Glomerular visceral epithelial cell (primary cell): Measurements from ENCODE around the gene CSH2.
"Not testable (repeated sequence)": the region's sequence is repeated elsewhere in the genome, so short reads cannot be mapped to it uniquely, and the experiment has no call there.

Experiments used
- DNase-seq: peaks from one replicate; pipeline ENCODE4 v3.0.0-alpha.2; 2016; ENCODE audit errors: extremely low spot score

CSH2 gene

DNA sequence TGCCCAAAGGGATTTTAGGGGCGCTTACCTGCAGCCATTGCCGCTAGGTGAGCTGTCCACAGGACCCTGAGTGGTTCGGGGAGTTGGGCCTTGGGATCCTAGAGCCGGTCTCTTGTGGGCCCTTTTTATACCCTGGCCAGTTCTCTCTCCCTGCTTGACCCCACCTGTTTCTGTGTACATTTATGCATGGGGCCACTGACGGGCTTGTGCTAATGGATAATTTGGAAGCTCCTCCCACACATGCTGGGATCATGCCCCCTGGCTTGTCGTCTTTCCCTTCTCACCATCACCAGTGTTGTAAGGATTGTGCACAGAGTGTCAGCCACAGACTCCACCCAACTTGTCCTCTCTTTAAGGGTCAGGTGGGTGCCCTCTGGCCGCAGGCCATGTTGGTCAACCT is at the start of gene CSH2:
Gene CSH2 (minus strand): TSS at position 101 of the 400 bp plus-strand sequence. CDS start 63 bp downstream, at position 38.
- DNase-seq = not testable (repeated sequence)

DNA sequence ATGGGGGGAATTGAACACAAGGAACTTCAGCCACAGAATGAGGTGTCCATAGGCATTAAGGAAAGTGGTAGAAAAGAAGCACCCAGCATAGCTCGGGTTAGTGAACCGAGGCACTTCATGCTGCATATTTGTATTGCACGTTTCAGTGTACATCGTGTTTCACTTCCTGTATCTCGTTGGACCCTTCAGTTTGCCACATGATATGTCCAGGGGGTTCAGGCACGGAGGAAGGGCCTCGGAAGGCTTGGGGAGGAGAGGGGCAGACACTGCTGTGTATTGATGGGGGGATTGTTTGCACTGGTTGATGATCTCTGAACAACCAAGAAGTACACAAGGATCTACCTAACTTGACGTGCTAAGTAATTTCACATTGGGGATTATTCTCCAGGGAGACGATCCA is 48.9 kb upstream of the CSH2 start:
- DNase-seq = not testable (repeated sequence)

DNA sequence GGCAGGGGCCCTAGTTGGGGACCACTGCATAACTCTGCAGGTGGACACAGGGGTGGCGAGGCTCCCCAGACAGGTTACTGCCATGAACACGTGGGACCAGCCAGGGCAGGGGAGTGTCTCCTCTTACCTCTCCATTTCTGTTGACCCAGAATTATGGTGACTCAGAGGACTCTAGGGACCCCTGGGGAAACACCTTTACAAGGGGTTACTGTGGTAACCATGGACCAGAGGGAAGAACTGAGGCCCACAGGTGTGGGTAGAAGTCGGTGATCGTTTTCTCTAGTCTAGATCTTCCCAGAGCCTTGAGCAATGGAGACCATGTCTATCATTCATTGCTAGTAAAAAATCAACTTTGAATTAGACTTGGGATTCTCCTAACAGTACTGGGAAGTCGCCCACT is 47.3 kb upstream of the CSH2 start:
- not testable (repeated sequence) for DNase-seq

DNA sequence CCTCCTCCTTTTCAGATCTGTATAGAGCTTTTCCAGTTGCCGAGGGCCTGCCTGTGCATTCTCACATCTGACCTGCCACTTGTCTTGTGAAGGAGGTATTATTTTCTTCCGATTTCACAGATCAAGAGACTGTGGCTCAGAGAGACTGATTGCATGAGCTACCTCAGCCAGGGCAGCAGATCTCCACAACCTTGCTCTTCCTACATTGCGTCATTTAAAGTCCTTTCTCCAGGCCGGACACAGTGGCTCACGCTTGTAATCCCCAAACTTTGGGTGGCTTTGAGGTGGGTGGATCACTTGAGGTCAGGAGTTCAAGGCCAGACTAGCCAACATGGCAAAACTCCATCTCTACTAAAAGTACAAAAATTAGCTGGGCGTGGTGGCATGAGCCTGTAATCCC is 46.6 kb upstream of the CSH2 start:
- not testable (repeated sequence) for DNase-seq

DNA sequence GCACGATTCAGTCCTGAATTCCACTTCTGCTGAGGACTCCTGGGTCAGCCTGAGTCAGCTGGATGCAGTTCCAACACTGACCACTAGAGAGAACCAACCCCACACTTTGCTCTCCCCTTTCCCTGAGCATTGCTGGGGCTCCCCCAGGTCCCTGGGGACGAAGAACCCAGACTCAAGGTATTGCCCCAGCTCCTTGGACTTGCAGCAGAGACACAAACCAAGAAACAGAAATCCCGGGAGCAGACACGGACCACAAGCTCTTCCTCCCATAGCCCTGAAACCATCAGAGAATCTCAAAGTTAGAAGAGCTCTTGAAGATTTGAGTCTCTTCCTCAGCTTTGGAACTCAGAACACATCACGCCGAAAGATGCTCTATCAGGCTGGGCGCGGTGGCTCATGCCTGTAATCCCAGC is 45.8 kb upstream of the CSH2 start:
- DNase-seq = peak; percentile 56

DNA sequence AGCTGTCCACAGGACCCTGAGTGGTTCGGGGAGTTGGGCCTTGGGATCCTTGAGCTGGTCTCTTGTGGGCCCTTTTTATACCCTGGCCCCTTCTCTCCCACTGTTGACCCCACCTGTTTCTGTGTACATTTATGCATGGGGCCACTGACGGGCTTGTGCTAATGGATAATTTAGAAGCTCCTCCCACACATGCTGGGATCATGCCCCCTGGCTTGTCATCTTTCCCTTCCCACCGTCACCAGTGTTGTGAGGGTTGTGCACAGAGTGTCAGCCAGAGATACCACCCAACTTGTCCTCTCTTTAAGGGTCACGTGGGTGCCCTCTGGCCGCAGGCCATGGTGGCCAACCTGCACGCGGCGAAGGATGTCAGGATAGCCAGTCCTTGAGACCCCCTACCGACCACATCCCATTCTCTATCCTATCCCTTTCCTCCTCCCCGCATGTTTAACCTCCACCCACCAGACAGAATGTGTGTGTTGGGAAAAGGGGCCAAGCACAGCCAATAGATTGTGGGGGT is 45.4 kb upstream of the CSH2 start, which contains the start of gene GH1:
Gene GH1 (minus strand): TSS at position 51 of the 517 bp plus-strand sequence. CDS start 63 bp downstream, outside the sequence.
- not testable (repeated sequence) for DNase-seq

DNA sequence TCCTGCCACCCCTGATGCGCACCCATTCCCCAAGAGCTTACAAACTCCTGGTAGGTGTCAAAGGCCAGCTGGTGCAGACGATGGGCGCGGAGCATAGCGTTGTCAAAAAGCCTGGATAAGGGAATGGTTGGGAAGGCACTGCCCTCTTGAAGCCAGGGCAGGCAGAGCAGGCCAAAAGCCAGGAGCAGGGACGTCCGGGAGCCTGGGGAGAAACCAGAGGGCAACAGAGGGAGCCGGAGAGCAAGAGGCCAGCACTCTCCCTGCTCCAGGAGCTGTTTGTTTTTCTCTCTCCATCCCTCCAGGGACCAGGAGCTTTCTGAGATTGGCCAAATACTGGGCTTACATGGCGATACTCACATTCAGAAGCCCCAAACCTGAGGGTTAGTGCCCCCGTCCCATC is 44.8 kb upstream of the CSH2 start:
- no peak for DNase-seq

DNA sequence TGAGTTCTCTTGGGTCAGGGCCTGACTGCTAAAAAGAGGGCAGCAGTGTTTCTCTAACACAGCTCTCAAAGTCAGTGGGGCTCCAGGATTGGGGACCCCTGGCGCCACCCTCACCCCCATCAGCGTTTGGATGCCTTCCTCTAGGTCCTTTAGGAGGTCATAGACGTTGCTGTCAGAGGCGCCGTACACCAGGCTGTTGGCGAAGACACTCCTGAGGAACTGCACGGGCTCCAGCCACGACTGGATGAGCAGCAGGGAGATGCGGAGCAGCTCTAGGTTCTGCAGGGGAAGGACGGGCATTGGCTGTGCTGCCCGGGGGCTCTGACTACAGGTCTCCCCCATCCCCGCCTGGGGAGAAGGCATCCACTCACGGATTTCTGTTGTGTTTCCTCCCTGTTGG is 44.2 kb upstream of the CSH2 start:
- DNase-seq = no peak

DNA sequence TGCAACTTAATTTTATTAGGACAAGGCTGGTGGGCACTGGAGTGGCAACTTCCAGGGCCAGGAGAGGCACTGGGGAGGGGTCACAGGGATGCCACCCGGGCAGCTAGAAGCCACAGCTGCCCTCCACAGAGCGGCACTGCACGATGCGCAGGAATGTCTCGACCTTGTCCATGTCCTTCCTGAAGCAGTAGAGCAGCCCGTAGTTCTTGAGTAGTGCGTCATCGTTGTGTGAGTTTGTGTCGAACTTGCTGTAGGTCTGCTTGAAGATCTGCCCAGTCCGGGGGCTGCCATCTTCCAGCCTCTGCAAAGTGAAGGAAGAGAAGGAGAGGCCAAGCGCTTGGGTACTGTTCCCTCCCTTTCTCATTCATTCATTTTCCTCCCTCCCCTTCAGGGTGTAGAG is 43.7 kb upstream of the CSH2 start:
- DNase-seq = not testable (repeated sequence)

DNA sequence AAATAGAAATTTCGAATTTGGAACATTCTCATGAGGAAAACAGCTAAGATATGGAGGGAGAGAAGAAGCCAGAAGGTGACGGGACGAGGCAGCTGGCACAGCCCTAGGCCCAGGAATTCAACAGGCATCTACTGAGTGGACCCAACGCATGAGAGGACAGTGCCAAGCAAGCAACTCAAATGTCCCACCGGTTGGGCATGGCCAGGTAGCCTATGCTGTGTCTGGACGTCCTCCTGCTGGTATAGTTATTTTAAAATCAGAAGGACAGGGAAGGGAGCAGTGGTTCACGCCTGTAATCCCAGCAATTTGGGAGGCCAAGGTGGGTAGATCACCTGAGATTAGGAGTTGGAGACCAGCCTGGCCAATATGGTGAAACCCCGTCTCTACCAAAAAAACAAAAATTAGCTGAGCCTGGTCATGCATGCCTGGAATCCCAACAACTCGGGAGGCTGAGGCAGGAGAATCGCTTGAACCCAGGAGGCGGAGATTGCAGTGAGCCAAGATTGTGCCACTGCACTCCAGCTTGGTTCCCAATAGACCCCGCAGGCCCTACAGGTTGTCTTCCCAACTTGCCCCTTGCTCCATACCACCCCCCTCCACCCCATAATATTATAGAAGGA is 43.2 kb upstream of the CSH2 start:
- no peak for DNase-seq

DNA sequence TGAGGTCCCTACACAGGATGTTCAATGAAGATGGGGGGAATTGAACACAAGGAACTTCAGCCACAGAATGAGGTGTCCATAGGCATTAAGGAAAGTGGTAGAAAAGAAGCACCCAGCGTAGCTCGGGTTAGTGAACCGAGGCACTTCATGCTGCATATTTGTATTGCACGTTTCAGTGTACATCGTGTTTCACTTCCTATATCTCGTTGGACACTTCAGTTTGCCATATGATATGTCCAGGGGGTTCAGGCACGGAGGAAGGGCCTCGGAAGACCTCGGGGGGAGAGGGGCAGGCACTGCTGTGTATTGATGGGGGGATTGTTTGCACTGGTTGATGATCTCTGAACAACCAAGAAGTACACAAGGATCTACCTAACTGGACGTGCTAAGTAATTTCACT is 42.3 kb upstream of the CSH2 start:
- not testable (repeated sequence) for DNase-seq

DNA sequence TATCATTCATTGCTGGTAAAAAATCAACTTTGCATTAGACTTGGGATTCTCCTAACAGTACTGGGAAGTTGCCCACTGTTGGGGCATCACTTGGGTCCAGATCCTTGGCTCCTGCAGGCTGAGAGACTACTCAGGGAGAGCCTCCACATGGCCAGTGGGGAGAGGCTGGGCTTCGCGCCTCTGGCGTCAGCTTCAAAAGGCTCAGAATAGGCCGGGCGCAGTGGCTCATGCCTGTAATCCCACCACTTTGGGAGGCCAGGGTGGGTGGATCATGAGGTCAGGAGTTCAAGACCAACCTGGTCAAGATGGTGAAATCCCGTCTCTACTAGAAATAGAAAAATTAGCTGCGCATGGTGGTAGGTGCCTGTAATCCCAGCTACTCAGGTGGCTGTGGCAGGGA is 41.0 kb upstream of the CSH2 start:
- DNase-seq = no peak

DNA sequence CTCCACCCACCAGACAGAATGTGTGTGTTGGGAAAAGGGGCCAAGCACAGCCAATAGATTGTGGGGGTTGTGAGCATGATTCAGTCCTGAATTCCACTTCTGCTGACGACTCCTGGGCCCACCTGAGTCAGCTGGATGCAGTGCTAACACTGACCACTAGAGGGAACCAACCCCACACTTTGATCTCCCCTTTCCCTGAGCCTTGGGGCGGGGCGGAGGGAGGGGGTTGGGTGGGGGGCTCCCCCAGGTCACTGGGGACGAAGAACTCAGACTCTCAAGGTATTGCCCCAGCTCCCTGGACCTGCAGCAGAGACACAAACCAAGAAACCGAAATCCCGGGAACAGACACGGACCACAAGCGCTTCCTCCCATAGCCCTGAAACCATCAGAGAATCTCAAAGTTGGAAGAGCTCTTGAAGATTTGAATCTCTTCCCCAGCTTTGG is 38.2 kb upstream of the CSH2 start:
- DNase-seq = peak; percentile 37

DNA sequence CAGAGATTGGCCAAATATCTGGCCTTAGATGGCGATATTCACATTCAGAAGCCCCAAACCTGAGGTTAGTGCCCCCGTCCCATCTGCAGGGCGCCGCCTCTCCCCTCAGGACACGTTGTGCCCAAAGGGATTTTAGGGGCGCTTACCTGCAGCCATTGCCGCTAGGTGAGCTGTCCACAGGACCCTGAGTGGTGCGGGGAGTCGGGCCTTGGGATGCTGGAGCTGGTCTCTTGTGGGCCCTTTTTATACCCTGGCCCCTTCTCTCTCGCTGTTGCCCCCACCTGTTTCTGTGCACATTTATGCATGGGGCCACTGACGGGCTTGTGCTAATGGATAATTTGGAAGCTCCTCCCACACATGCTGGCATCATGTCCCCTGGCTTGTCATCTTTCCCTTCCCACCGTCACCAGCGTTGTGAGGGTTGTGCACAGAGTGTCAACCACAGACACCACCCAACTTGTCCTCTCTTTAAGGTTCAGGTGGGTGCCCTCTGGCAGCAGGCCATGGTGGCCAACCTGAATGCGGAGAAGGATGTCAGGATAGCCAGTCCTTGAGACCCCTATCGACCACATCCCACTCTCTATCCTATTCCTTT is 37.7 kb upstream of the CSH2 start, which contains the start of gene CSHL1:
Gene CSHL1 (minus strand): TSS at position 218 of the 595 bp plus-strand sequence. CDS start 62 bp downstream, at position 156.
- DNase-seq = no peak

DNA sequence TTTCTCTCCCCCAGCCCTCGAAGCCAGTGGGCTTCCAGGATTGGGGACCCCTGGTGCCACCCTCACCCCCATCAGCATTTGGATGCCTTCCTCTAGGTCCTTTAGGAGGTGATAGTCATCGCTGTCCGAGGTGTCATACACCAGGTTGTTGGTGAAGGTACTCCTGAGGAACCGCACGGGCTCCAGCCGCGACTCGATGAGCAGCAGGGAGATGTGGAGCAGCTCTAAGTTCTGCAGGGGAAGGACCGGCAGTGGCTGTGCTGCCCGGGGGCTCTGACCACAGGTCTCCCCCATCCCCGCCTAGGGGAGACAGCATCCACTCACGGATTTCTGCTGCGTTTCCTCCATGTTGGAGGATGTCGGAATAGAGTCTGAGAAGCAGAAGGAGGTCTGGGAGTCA is 36.6 kb upstream of the CSH2 start:
- DNase-seq = no peak

DNA sequence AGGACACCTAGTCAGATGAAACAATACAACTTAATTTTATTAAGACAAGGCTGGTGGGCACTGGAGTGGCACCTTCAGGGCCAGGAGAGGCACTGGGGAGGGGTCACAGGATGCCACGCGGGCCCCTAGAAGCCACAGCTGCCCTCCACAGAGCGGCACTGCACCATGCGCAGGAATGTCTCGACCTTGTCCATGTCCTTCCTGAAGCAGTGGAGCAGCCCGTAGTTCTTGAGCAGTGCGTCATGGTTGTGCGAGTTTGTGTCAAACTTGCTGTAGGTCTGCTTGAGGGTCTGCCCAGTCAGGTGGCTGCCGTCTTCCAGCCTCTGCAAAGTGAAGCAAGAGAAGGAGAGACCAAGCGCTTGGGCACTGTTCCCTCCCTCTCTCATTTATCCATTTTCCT is 36.1 kb upstream of the CSH2 start:
- not testable (repeated sequence) for DNase-seq

DNA sequence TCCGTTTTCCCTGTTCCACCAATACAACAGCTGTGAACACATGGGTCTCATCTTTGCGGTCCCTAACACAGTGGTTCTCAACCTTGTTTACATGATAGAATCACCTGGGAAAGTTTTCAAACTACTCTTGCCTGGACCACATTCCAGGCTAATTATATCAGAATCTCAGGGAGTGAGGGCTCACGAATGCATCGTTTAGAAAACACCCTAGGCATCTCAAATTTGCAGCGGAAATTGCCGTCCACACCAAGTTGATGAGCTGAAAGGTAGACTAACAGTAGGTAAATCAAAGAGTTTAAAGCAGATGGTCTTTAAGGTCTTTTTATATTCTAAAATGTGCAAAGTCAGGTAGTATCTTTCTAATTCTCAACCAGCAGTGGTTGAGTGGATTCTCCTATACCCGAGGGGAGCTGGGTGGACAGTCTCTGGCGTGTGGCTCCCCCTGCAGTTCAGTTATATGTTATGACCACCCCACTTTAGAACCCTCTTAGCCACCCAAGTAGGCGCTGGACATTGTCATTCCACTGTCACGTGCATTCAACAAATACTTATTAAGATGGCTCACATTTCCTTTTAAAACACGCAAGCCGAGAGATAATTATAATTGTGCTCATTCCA is 33.8 kb upstream of the CSH2 start:
- DNase-seq = not testable (repeated sequence)

DNA sequence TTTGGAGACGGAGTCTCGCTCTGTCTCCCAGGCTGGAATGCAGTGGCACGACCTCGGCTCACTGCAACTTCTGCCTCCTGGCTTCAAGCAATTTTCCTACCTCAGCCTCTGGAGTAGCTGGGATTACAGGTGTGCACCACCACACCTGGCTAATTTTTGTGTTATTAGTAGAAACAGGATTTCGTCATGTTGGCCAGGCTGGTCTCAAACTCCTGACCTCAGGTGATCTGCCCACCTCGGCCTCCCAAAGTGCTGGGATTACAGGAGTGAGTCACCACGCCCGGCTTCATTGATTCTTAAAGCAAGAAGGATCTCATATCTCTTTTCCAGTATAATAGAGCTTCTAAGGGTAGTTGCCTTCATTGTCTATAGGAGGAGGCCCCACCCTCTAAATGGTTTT is 31.3 kb upstream of the CSH2 start:
- not testable (repeated sequence) for DNase-seq

DNA sequence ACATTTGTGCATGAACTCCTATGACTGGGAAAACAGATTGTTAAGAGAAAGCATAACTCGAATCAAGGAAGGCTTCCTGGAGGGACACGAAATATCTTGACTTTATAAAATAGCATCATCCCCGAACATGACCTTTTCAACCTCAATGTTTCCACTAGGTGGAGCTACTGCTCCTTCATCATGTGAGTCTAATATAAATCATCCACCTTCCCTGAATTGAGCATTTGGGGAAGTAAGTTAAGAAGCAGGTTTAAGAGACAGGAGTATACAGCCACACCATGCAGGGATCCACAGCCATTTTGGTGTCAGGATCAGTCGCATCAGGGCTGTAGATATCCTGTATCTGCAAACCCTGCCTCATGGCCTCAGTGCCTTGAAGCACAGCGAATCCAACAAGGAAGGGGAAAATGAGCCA is 30.3 kb upstream of the CSH2 start:
- DNase-seq = not testable (repeated sequence)

DNA sequence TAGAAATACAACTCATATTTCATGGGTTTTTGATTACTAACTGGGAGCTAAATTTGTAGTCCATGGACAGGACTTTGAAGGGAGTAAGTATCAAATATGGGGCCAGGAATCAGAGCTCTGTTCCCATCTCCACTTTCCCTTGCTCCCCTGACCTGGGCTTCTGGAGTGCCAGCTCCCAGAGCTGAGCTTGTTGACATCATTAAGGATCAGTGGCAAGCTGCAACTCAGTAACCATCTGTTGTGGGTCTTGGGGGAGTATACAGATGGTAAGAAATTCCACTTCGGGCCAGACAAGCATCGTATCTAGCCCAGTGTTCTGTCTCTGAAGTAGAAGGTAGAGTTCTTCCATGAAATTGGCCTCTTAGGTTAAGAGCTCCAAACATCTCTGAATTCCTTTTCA is 28.5 kb upstream of the CSH2 start:
- DNase-seq = not testable (repeated sequence)

DNA sequence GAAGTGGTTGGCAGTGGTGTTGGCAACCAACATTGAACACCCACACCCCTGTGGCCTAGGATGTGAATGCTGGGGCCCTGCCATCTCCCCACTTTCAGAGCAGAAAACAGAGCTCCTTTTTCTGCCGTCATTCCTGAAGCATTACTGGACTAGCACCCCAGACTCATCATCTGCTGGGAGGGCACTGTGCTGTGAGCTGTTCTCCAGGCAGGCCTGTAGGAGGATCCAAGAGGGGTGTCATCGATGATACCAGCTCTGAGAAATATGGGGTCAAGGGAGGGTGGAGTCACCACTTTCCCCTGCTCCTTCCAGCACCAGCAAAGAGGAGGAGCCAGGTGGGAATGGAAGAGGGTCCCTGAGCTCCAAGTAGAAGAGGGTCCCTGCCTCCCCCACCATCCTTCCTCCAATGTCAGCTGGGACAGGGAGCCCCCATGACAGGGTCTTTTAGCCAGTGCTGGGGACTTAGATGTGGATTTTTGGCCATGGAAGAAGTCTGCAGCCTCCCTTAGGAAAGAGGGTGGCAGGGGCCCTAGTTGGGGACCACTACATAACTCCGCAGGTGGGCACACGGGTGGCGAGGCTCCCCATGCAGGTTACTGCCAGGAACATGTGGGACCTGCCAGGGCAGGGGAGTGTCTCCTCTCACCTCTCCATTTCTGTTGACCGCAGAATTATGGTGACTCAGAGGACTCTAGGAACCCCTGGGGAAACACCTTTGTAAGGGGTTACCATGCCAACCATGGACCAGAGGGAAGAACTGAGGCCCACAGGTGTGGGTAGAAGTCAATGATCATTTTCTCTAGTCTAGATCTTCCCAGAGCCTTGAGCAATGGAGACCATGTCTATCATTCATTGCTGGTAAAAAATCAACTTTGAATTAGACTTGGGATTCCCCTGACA is 25.7 kb upstream of the CSH2 start:
- not testable (repeated sequence) for DNase-seq
